ENCODE measurements around the gene LRRC17. TPM values are rescaled to one million over a fixed set of nuclear protein-coding genes. Genes with fewer than 3 reads are reported as not detected.
"Not testable (repeated sequence)": the region's sequence is repeated elsewhere in the genome, so short reads cannot be mapped to it uniquely, and the experiment has no call there.

The LRRC17 gene
- total RNA-seq, 1 donor from 2014 or later: not detected

GRCh38 chr7:102942181-102942866, 29.5 kb downstream of the LRRC17 start:
- no peak overlapping the region for H3K27ac Mint-ChIP-seq
- no peak overlapping the region for H3K4me3 Mint-ChIP-seq
- no peaks in the 10 kb centered on the region for H3K4me1 Mint-ChIP-seq
- no peaks in the 10 kb centered on the region for H3K36me3 Mint-ChIP-seq (ENCODE audit: low read depth)
- intact Hi-C loops (cut with micrococcal nuclease): no loop called here
- no peaks in the 10 kb centered on the region for H3K27me3 Mint-ChIP-seq
- H3K9me3 Mint-ChIP-seq: no peaks in the 10 kb centered on the region
- DNase-seq: no peak

GRCh38 chr7:102942868-102943267, 30.1 kb downstream of the LRRC17 start:
- DNase-seq: no peak
- no peaks in the 10 kb centered on the region for H3K27me3 Mint-ChIP-seq
- intact Hi-C loops (cut with micrococcal nuclease): no loop called here
- no peak overlapping the region for H3K4me3 Mint-ChIP-seq
- no peaks in the 10 kb centered on the region for H3K4me1 Mint-ChIP-seq
- no peaks in the 10 kb centered on the region for H3K36me3 Mint-ChIP-seq (ENCODE audit: low read depth)
- H3K9me3 Mint-ChIP-seq: no peaks in the 10 kb centered on the region
- no peak overlapping the region for H3K27ac Mint-ChIP-seq

GRCh38 chr7:102943423-102944169, 30.8 kb downstream of the LRRC17 start:
- DNase-seq: no peak
- no peak overlapping the region for H3K4me3 Mint-ChIP-seq

GRCh38 chr7:102944241-102944640, 31.4 kb downstream of the LRRC17 start:
- no peaks in the 10 kb centered on the region for H3K36me3 Mint-ChIP-seq (ENCODE audit: low read depth)
- H3K9me3 Mint-ChIP-seq: no peaks in the 10 kb centered on the region
- no peaks in the 10 kb centered on the region for H3K4me1 Mint-ChIP-seq
- DNase-seq: no peak
- no peaks in the 10 kb centered on the region for H3K27me3 Mint-ChIP-seq
- H3K4me3 Mint-ChIP-seq: no peak overlapping the region
- H3K27ac Mint-ChIP-seq: no peak overlapping the region
- intact Hi-C loops (cut with micrococcal nuclease): no loop called here

More at GRCh38 chr7:102943423-102944169, 30.8 kb downstream of the LRRC17 start:
- Mint-ChIP-seq H3K36me3 (ENCODE audit: low read depth) (no peaks in the 10 kb centered on the region), H3K9me3 (no peaks in the 10 kb centered on the region), H3K27ac (no peak overlapping the region), H3K4me1 (no peaks in the 10 kb centered on the region), H3K27me3 (no peaks in the 10 kb centered on the region)
- intact Hi-C loops (cut with micrococcal nuclease): no loop called here

GRCh38 chr7:102951839-102952238, 39.0 kb downstream of the LRRC17 start:
- DNase-seq: no peak
- Mint-ChIP-seq H3K36me3 (ENCODE audit: low read depth) (no peaks in the 10 kb centered on the region), H3K4me1 (no peaks in the 10 kb centered on the region), H3K9me3 (peaks cover 18% of the 10 kb centered on the region), H3K4me3 (no peak overlapping the region), H3K27me3 (no peaks in the 10 kb centered on the region), H3K27ac (no peak overlapping the region)
- intact Hi-C loops (cut with micrococcal nuclease): no loop called here

- no peak overlapping the region for H3K4me3 Mint-ChIP-seq
- no peak overlapping the region for H3K27ac Mint-ChIP-seq
- H3K36me3 Mint-ChIP-seq (ENCODE audit: low read depth): no peaks in the 10 kb centered on the region
- intact Hi-C loops (cut with micrococcal nuclease): no loop called here
- no peaks in the 10 kb centered on the region for H3K27me3 Mint-ChIP-seq
- DNase-seq: no peak
- H3K4me1 Mint-ChIP-seq: no peaks in the 10 kb centered on the region
- H3K9me3 Mint-ChIP-seq: peaks cover 25% of the 10 kb centered on the region
Measured at GRCh38 chr7:102953406-102953805, 40.6 kb downstream of the LRRC17 start.

- H3K27me3 Mint-ChIP-seq; DNase-seq; intact Hi-C loops (cut with micrococcal nuclease); H3K4me3 Mint-ChIP-seq; H3K27ac Mint-ChIP-seq; H3K36me3 Mint-ChIP-seq (ENCODE audit: low read depth); H3K4me1 Mint-ChIP-seq: not testable (repeated sequence)
- peaks cover 25% of the 10 kb centered on the region for H3K9me3 Mint-ChIP-seq
Measured at GRCh38 chr7:102954359-102954758, 41.6 kb downstream of the LRRC17 start.

GRCh38 chr7:102958004-102958403, 45.2 kb downstream of the LRRC17 start:
- H3K9me3 Mint-ChIP-seq: peaks cover 24% of the 10 kb centered on the region
- H3K27ac Mint-ChIP-seq; H3K4me3 Mint-ChIP-seq; H3K36me3 Mint-ChIP-seq (ENCODE audit: low read depth); DNase-seq; H3K27me3 Mint-ChIP-seq; intact Hi-C loops (cut with micrococcal nuclease); H3K4me1 Mint-ChIP-seq: not testable (repeated sequence)

GRCh38 chr7:102961993-102962392, 49.2 kb downstream of the LRRC17 start:
- H3K4me1 Mint-ChIP-seq; H3K9me3 Mint-ChIP-seq; H3K36me3 Mint-ChIP-seq (ENCODE audit: low read depth); DNase-seq; H3K27ac Mint-ChIP-seq; intact Hi-C loops (cut with micrococcal nuclease); H3K4me3 Mint-ChIP-seq; H3K27me3 Mint-ChIP-seq: not testable (repeated sequence)

- H3K27ac Mint-ChIP-seq: no peak overlapping the region
- H3K27me3 Mint-ChIP-seq: no peaks in the 10 kb centered on the region
- intact Hi-C loops (cut with micrococcal nuclease): no loop called here
- no peaks in the 10 kb centered on the region for H3K36me3 Mint-ChIP-seq (ENCODE audit: low read depth)
- H3K4me1 Mint-ChIP-seq: no peaks in the 10 kb centered on the region
- H3K9me3 Mint-ChIP-seq: no peaks in the 10 kb centered on the region
- no peak for DNase-seq
- no peak overlapping the region for H3K4me3 Mint-ChIP-seq
Measured at GRCh38 chr7:102966465-102966864, 53.7 kb downstream of the LRRC17 start.

- no peaks in the 10 kb centered on the region for H3K36me3 Mint-ChIP-seq (ENCODE audit: low read depth)
- intact Hi-C loops (cut with micrococcal nuclease): no loop called here
- no peaks in the 10 kb centered on the region for H3K9me3 Mint-ChIP-seq
- DNase-seq: no peak
- H3K4me3 Mint-ChIP-seq: no peak overlapping the region
- no peak overlapping the region for H3K27ac Mint-ChIP-seq
- no peaks in the 10 kb centered on the region for H3K27me3 Mint-ChIP-seq
- no peaks in the 10 kb centered on the region for H3K4me1 Mint-ChIP-seq
Measured at GRCh38 chr7:102967798-102968197, 55.0 kb downstream of the LRRC17 start.

GRCh38 chr7:102973096-102973802, 60.4 kb downstream of the LRRC17 start:
- no peaks in the 10 kb centered on the region for H3K36me3 Mint-ChIP-seq (ENCODE audit: low read depth)
- no peak overlapping the region for H3K27ac Mint-ChIP-seq

GRCh38 chr7:102974366-102975236, 61.8 kb downstream of the LRRC17 start:
- H3K27ac Mint-ChIP-seq: no peak overlapping the region
- H3K27me3 Mint-ChIP-seq: no peaks in the 10 kb centered on the region
- no peaks in the 10 kb centered on the region for H3K4me1 Mint-ChIP-seq
- intact Hi-C loops (cut with micrococcal nuclease): no loop called here
- H3K36me3 Mint-ChIP-seq (ENCODE audit: low read depth): no peaks in the 10 kb centered on the region
- DNase-seq: no peak
- H3K4me3 Mint-ChIP-seq: no peak overlapping the region
- H3K9me3 Mint-ChIP-seq: no peaks in the 10 kb centered on the region

More at GRCh38 chr7:102973096-102973802, 60.4 kb downstream of the LRRC17 start:
- Mint-ChIP-seq H3K27me3 (no peaks in the 10 kb centered on the region), H3K4me3 (no peak overlapping the region), H3K9me3 (no peaks in the 10 kb centered on the region), H3K4me1 (no peaks in the 10 kb centered on the region)
- intact Hi-C loops (cut with micrococcal nuclease): no loop called here
- DNase-seq: no peak

All from activated CD4-positive, alpha-beta T cell treated with anti-CD3 and anti-CD28 coated beads, Interleukin-2, amount 10 ng/mL, durations not matched to agents 24 days and 14 days (primary cell).